ENCODE results near the gene TEF.

TEF gene

GRCh38 chr22:41353862-41354575 is 27.7 kb upstream of the TEF start:
- no peak for DNase-seq (ENCODE audit: low read depth, low spot score)
- H3K27ac ChIP-seq, result no peak overlapping the region

DNA sequence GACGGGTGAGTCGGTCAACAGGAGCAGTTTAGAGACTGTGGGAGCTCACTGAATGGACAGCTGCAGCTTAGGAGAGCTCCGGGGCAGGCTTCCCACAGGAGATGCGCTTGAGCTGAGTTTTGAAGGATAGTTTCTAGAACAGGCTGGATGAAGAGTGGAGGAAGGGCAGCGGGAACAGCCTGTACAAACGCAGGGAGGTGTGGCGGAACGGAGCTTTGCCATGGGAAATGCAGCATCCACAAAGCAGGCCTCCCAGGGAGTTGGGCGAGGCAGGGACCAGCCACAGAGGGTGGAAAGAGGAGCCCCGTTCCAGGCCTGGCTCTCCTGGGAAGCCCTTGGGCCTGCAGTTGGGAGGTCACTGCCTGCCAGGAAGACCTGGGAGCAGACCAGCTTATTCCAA is 26.8 kb upstream of the TEF start:
- DNase-seq (ENCODE audit: low read depth, low spot score), result no peak
- H3K27ac ChIP-seq, result no peak overlapping the region

DNA sequence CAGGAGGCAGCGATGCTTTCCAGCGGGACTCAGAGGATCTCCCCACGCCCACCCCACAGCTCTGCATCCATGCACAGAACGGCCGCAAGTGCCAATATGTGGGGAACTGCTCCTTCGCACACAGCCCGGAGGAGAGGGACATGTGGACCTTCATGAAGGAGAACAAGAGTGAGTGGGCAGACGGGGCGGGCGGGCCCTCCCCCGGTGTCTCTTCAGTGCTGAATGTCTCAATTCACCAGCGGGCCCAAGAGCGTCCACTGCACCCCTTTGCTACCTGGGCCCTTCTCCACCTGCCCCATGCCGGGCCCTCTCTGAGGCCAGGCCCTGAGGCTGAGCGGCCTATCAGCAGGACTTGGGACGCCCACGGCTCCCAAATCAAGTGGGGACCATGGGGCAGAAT is 25.8 kb upstream of the TEF start:
- no peak for DNase-seq (ENCODE audit: low read depth, low spot score)
- no peak overlapping the region for H3K27ac ChIP-seq

DNA sequence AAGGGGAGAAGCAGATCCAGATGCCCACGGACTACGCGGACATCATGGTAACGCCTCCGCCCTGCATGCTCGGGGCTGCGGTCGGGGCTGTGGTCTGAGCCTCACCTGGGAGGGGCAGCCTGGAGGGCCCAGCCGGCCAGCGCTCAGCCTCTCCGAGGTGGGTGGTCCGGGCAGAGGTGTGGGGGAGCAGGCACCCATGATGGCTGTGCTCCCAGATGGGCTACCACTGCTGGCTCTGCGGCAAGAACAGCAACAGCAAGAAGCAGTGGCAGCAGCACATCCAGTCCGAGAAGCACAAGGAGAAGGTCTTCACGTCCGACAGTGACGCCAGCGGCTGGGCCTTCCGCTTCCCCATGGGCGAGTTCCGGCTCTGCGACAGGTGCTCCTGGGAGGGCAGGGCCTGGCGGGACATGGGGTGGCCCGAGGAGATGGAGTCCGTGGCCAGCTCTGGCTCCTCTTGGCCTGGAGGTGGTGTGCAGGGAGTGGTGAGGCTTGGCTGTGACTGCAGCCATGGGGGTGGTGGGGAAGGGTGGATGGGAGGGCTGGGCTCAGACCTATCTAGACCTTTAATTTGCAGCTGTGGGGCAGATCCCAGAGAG is 25.2 kb upstream of the TEF start:
- DNase-seq (ENCODE audit: low read depth, low spot score), result no peak
- no peak overlapping the region for H3K27ac ChIP-seq

GRCh38 chr22:41357191-41357590 is 24.6 kb upstream of the TEF start:
- H3K27ac ChIP-seq, result no peak overlapping the region
- no peak for DNase-seq (ENCODE audit: low read depth, low spot score)

GRCh38 chr22:41358927-41359326 is 22.8 kb upstream of the TEF start:
- no peak overlapping the region for H3K27ac ChIP-seq
- no peak for DNase-seq (ENCODE audit: low read depth, low spot score)

- DNase-seq (ENCODE audit: low read depth, low spot score), result no peak
- H3K27ac ChIP-seq, result no peak overlapping the region
These were observed 22.4 kb upstream of the TEF start for GRCh38 chr22:41359376-41359775.

DNA sequence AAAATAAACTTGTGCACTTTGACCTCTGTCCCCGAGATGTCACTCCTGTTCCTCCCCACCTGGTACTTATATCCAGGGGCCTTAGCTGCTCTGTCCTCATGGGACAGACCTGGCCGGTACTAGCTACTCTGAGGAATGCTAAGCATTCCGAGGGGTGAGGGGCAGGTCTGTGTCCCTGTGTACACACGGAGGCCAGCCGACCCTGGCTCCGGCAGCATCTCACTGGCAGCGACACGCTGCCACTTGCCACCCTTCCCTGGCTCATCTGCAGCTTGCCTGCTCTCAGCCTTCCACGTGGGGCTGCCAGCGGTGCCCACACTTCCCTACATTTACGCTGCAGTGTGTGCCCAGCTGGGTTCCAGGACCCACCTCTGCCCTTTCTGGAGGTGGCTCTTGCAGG is 21.6 kb upstream of the TEF start:
- DNase-seq (ENCODE audit: low read depth, low spot score), result no peak
- H3K27ac ChIP-seq, result no peak overlapping the region

- DNase-seq (ENCODE audit: low read depth, low spot score), result no peak
These were observed 19.9 kb upstream of the TEF start for GRCh38 chr22:41361716-41362310.

GRCh38 chr22:41362615-41363014 is 19.1 kb upstream of the TEF start:
- no peak overlapping the region for H3K27ac ChIP-seq
- DNase-seq (ENCODE audit: low read depth, low spot score), result no peak

More at GRCh38 chr22:41361716-41362310, 19.9 kb upstream of the TEF start:
- H3K27ac ChIP-seq, result no peak overlapping the region

GRCh38 chr22:41364233-41364632 is 17.5 kb upstream of the TEF start:
- H3K27ac ChIP-seq, result no peak overlapping the region
- DNase-seq (ENCODE audit: low read depth, low spot score), result no peak

DNA sequence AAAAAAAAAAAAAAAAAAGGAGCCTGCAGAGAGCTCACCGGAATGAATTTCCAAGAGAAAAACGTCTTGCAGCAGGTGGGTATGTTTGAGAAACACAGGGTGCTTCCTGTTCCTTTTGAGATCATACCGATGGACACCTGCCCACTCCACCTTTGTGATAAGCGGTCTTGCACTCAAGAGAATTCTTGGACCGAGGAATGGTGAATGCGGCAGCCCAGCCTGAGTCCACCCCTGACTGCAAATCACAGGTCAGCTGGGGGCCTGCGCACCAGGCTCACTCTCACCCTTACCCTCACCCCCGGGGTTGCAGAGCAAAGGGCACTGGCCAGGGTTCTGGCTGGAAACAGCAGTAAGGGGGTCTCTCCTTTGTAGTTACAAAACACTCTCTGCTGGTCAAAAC is 16.8 kb upstream of the TEF start:
- H3K27ac ChIP-seq, result no peak overlapping the region
- no peak for DNase-seq (ENCODE audit: low read depth, low spot score)

- no peak overlapping the region for H3K27ac ChIP-seq
- no peak for DNase-seq (ENCODE audit: low read depth, low spot score)
These were observed 16.3 kb upstream of the TEF start for GRCh38 chr22:41365425-41365824.

DNA sequence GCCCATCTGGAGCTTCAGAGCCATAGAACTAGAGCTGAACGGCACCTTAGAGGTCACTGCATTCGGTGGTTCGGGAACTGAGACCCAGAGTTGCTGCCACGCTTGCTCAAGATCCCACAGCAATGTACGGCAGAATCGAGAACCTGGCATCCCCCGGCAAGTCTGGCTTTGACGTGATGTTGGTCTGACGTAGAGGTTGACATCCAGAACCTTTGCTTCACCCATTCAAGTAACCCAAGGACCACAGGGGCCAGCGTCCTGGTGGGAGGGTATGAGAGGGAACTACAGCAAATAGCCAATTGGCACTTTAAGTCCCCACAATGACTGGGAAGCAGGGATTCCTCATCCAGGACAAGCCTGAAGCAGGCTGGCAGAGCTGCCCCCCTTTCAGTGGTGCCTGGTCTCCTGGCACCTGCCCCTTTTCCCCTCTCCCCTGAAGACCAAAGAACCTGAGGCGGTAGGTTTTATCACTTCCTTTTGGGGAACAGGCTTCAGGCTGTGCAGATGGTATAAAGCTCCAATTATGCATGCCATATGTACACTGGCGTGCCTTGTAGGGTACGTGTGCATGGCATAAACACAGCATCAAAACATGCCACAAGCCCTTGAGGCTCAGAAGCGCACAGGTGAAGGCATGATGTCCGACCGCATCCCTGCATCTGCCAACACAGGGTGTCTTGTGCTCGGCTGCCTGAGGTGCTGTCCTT is 15.3 kb upstream of the TEF start:
- DNase-seq (ENCODE audit: low read depth, low spot score), result no peak

GRCh38 chr22:41367039-41367679 is 14.6 kb upstream of the TEF start:
- no peak overlapping the region for H3K27ac ChIP-seq
- peak; percentile 78 for DNase-seq (ENCODE audit: low read depth, low spot score)

More for the DNA sequence above, 15.3 kb upstream of the TEF start:
- H3K27ac ChIP-seq, result no peak overlapping the region

- H3K27ac ChIP-seq, result no peak overlapping the region
- DNase-seq (ENCODE audit: low read depth, low spot score), result no peak
These were observed 13.8 kb upstream of the TEF start for GRCh38 chr22:41367680-41368542.

GRCh38 chr22:41368543-41369423 is 13.0 kb upstream of the TEF start:
- no peak for DNase-seq (ENCODE audit: low read depth, low spot score)
- no peak overlapping the region for H3K27ac ChIP-seq

DNA sequence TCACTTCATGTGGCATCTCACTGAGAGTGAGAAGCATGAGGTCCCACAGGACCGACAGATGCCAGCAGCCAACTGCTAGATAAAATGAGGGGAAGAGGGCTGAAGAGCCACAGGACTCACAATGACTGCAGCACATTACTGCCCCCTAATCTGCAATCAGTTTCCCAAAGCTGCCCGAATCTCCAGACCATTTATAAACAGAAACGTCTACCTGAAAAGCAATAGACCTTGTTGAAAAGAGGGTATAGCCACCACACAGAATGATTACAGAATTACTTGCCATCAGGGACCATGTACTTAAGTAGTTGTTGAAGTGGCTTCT is 12.4 kb upstream of the TEF start:
- DNase-seq (ENCODE audit: low read depth, low spot score), result no peak
- H3K27ac ChIP-seq, result no peak overlapping the region

- DNase-seq (ENCODE audit: low read depth, low spot score), result no peak
- no peak overlapping the region for H3K27ac ChIP-seq
These were observed 11.9 kb upstream of the TEF start for GRCh38 chr22:41369837-41370236.
